Kidney epithelial cell (primary cell): ENCODE measurements around the gene RELB. TPM values are rescaled to one million over a fixed set of nuclear protein-coding genes. Genes with fewer than 3 reads are reported as not detected.

Source experiments
- DNase-seq: peaks from one replicate; pipeline ENCODE4 v3.0.0-alpha.2; 2010; ENCODE audit warnings: low read depth
- H3K27me3 ChIP-seq: 2 replicates; pipeline ENCODE4 v1.6.0; 2011; ENCODE audit warnings: low read length; ENCODE audit not compliant: control insufficient read depth, insufficient read depth
- H3K36me3 ChIP-seq: 2 replicates; pipeline ENCODE4 v1.5.1; 2011; ENCODE audit warnings: low read length; ENCODE audit not compliant: control insufficient read depth, insufficient read depth
- H3K4me3 ChIP-seq: 2 replicates; pipeline ENCODE4 v1.5.1; 2011; ENCODE audit warnings: low read depth, mild to moderate bottlenecking, control low read depth, low read length
- CTCF ChIP-seq: IDR thresholded peaks from 2 replicates; pipeline ENCODE4 v1.5.1; 2011; ENCODE audit warnings: mild to moderate bottlenecking, moderate library complexity, low read length, control low read depth, inconsistent platforms; ENCODE audit not compliant: insufficient read depth, poor library complexity, severe bottlenecking
- total RNA-seq: library from RNA; depleted of rRNA; stranded (reverse); fragments of >200 nt; gene quantifications from 2 replicates; pipeline ENCODE4 v1.2.3, GENCODE V29; 2015

RELB gene
- total RNA-seq, 1 donor from 2014 or later, result 60.0 TPM

- Histone ChIP-seq H3K36me3 (no peaks in the 10 kb centered on the region), H3K27me3 (no peaks in the 10 kb centered on the region), H3K4me3 (no peak overlapping the region)
- DNase-seq, result no peak
- TF ChIP-seq CTCF, result no peak
Observed at GRCh38 chr19:44958090-44958489, 43.2 kb upstream of the RELB start.

- TF ChIP-seq CTCF, result no peak
Observed at GRCh38 chr19:44959691-44960090, 41.6 kb upstream of the RELB start.

GRCh38 chr19:44960906-44961728, 40.1 kb upstream of the RELB start:
- H3K36me3 ChIP-seq, result peaks cover 2% of the 10 kb centered on the region
- no peak for DNase-seq
- TF ChIP-seq CTCF, result no peak
- no peak overlapping the region for H3K4me3 ChIP-seq
- no peaks in the 10 kb centered on the region for H3K27me3 ChIP-seq

More at GRCh38 chr19:44959691-44960090, 41.6 kb upstream of the RELB start:
- H3K4me3 ChIP-seq, result no peak overlapping the region
- DNase-seq, result no peak
- no peaks in the 10 kb centered on the region for H3K27me3 ChIP-seq
- peaks cover 2% of the 10 kb centered on the region for H3K36me3 ChIP-seq

- no peak for TF ChIP-seq CTCF
- Histone ChIP-seq H3K4me3 (no peak overlapping the region), H3K36me3 (peaks cover 2% of the 10 kb centered on the region), H3K27me3 (no peaks in the 10 kb centered on the region)
- DNase-seq, result no peak
Observed at GRCh38 chr19:44961821-44962220, 39.4 kb upstream of the RELB start.

- no peak for TF ChIP-seq CTCF
- DNase-seq, result no peak
- Histone ChIP-seq H3K27me3 (no peaks in the 10 kb centered on the region), H3K36me3 (peaks cover 2% of the 10 kb centered on the region), H3K4me3 (no peak overlapping the region)
Observed at GRCh38 chr19:44968118-44968517, 33.1 kb upstream of the RELB start.

- no peak for DNase-seq
- Histone ChIP-seq H3K36me3 (peaks cover 2% of the 10 kb centered on the region), H3K4me3 (no peak overlapping the region), H3K27me3 (no peaks in the 10 kb centered on the region)
- TF ChIP-seq CTCF, result no peak
Observed at GRCh38 chr19:44968670-44969069, 32.6 kb upstream of the RELB start.
